Measurements from ENCODE around the gene CNNM4. TPM values are rescaled to one million over a fixed set of nuclear protein-coding genes. Genes with fewer than 3 reads are reported as not detected.

CNNM4 gene
- total and polyA plus RNA-seq, 4 donors: 2.3 to 8.1 (median 6.0) TPM

GRCh38 chr2:96753661-96754282, 6.9 kb upstream of the CNNM4 start:
- H3K27me3 ChIP-seq (ENCODE audit: control insufficient read depth in 1 of 2, insufficient read depth in 2 of 2, low read length in 1 of 2): no peaks in the 10 kb centered on the region
- H3K9me3 ChIP-seq (ENCODE audit: control insufficient read depth, low read length): no peaks in the 10 kb centered on the region
- no peak overlapping the region for H3K4me3 ChIP-seq (ENCODE audit: low read length in 2 of 2)
- no peak overlapping the region for H3K27ac ChIP-seq (ENCODE audit: low read depth in 1 of 2, low read length in 2 of 2)
- intact Hi-C loops (cut with DNase I): no loop called here
- H3K4me1 ChIP-seq (ENCODE audit: control insufficient read depth in 1 of 2, insufficient read depth in 2 of 2, low read length in 2 of 2): no peaks in the 10 kb centered on the region
- no peak for DNase-seq
- ATAC-seq (ENCODE audit: low FRiP score): no peak
- no peaks in the 10 kb centered on the region for H3K36me3 ChIP-seq (ENCODE audit: control insufficient read depth in 1 of 2, insufficient read depth in 2 of 2, low read length in 1 of 2)
- WGBS, 2 donors: 59 to 62% methylated on average over 7 of the region's 7 CpGs

- no peak for DNase-seq
- no peak for ATAC-seq (ENCODE audit: low FRiP score)
- Histone ChIP-seq H3K9me3 (ENCODE audit: control insufficient read depth, low read length) (no peaks in the 10 kb centered on the region), H3K4me1 (ENCODE audit: control insufficient read depth in 1 of 2, insufficient read depth in 2 of 2, low read length in 2 of 2) (no peaks in the 10 kb centered on the region), H3K36me3 (ENCODE audit: control insufficient read depth in 1 of 2, insufficient read depth in 2 of 2, low read length in 1 of 2) (no peaks in the 10 kb centered on the region), H3K27me3 (ENCODE audit: control insufficient read depth in 1 of 2, insufficient read depth in 2 of 2, low read length in 1 of 2) (no peaks in the 10 kb centered on the region), H3K27ac (ENCODE audit: low read depth in 1 of 2, low read length in 2 of 2) (no peak overlapping the region), H3K4me3 (ENCODE audit: low read length in 2 of 2) (no peak overlapping the region)
- intact Hi-C loops (cut with DNase I): no loop called here
Observed at GRCh38 chr2:96754317-96754716, 6.4 kb upstream of the CNNM4 start.

GRCh38 chr2:96756788-96757476, 3.8 kb upstream of the CNNM4 start:
- Histone ChIP-seq H3K4me3 (ENCODE audit: low read length in 2 of 2) (no peak overlapping the region), H3K9me3 (ENCODE audit: control insufficient read depth, low read length) (no peaks in the 10 kb centered on the region), H3K36me3 (ENCODE audit: control insufficient read depth in 1 of 2, insufficient read depth in 2 of 2, low read length in 1 of 2) (no peaks in the 10 kb centered on the region), H3K27me3 (ENCODE audit: control insufficient read depth in 1 of 2, insufficient read depth in 2 of 2, low read length in 1 of 2) (peaks cover 0 to 1% of the 10 kb centered on the region in 2 donors), H3K27ac (ENCODE audit: low read depth in 1 of 2, low read length in 2 of 2) (no peak overlapping the region), H3K4me1 (ENCODE audit: control insufficient read depth in 1 of 2, insufficient read depth in 2 of 2, low read length in 2 of 2) (no peaks in the 10 kb centered on the region)
- WGBS, 2 donors: 91 to 96% methylated on average over 5 of the region's 5 CpGs
- intact Hi-C loops (cut with DNase I): no loop called here
- no peak for ATAC-seq (ENCODE audit: low FRiP score)
- DNase-seq: no peak

GRCh38 chr2:96757477-96757860, 3.2 kb upstream of the CNNM4 start:
- Histone ChIP-seq H3K9me3 (ENCODE audit: control insufficient read depth, low read length) (no peaks in the 10 kb centered on the region), H3K27me3 (ENCODE audit: control insufficient read depth in 1 of 2, insufficient read depth in 2 of 2, low read length in 1 of 2) (peaks cover 0 to 1% of the 10 kb centered on the region in 2 donors), H3K36me3 (ENCODE audit: control insufficient read depth in 1 of 2, insufficient read depth in 2 of 2, low read length in 1 of 2) (no peaks in the 10 kb centered on the region), H3K4me1 (ENCODE audit: control insufficient read depth in 1 of 2, insufficient read depth in 2 of 2, low read length in 2 of 2) (peaks cover 0 to under 1% of the 10 kb centered on the region in 2 donors), H3K27ac (ENCODE audit: low read depth in 1 of 2, low read length in 2 of 2) (no peak overlapping the region), H3K4me3 (ENCODE audit: low read length in 2 of 2) (no peak overlapping the region)
- 93 to 95% methylated on average over 6 of the region's 6 CpGs for WGBS, 2 donors
- intact Hi-C loops (cut with DNase I): no loop called here
- ATAC-seq (ENCODE audit: low FRiP score) (no peak), DNase-seq (no peak)

GRCh38 chr2:96758987-96759386, 1.7 kb upstream of the CNNM4 start:
- Histone ChIP-seq H3K9me3 (ENCODE audit: control insufficient read depth, low read length) (no peaks in the 10 kb centered on the region), H3K27ac (ENCODE audit: low read depth in 1 of 2, low read length in 2 of 2) (no peak overlapping the region), H3K4me3 (ENCODE audit: low read length in 2 of 2) (no peak overlapping the region), H3K36me3 (ENCODE audit: control insufficient read depth in 1 of 2, insufficient read depth in 2 of 2, low read length in 1 of 2) (no peaks in the 10 kb centered on the region), H3K4me1 (ENCODE audit: control insufficient read depth in 1 of 2, insufficient read depth in 2 of 2, low read length in 2 of 2) (peaks cover 0 to 5% of the 10 kb centered on the region in 2 donors), H3K27me3 (ENCODE audit: control insufficient read depth in 1 of 2, insufficient read depth in 2 of 2, low read length in 1 of 2) (peaks cover 0 to 1% of the 10 kb centered on the region in 2 donors)
- 94 to 98% methylated on average over 3 of the region's 3 CpGs for WGBS, 2 donors
- intact Hi-C loops (cut with DNase I): no loop called here
- DNase-seq: no peak
- no peak for ATAC-seq (ENCODE audit: low FRiP score)

- intact Hi-C loops (cut with DNase I): no loop called here
- no peak for DNase-seq
- no peaks in the 10 kb centered on the region for H3K36me3 ChIP-seq (ENCODE audit: control insufficient read depth in 1 of 2, insufficient read depth in 2 of 2, low read length in 1 of 2)
- ATAC-seq (ENCODE audit: low FRiP score): no peak
- no peaks in the 10 kb centered on the region for H3K9me3 ChIP-seq (ENCODE audit: control insufficient read depth, low read length)
- no peak overlapping the region for H3K4me3 ChIP-seq (ENCODE audit: low read length in 2 of 2)
- H3K4me1 ChIP-seq (ENCODE audit: control insufficient read depth in 1 of 2, insufficient read depth in 2 of 2, low read length in 2 of 2): peaks cover 0 to 5% of the 10 kb centered on the region in 2 donors
- no peak overlapping the region for H3K27ac ChIP-seq (ENCODE audit: low read depth in 1 of 2, low read length in 2 of 2)
- peaks cover 0 to 1% of the 10 kb centered on the region in 2 donors for H3K27me3 ChIP-seq (ENCODE audit: control insufficient read depth in 1 of 2, insufficient read depth in 2 of 2, low read length in 1 of 2)
- 96 to 99% methylated on average over 4 of the region's 4 CpGs for WGBS, 2 donors
Observed at GRCh38 chr2:96759548-96759947, 1.2 kb upstream of the CNNM4 start.

GRCh38 chr2:96760986-96761832, 507 bp downstream of the CNNM4 start:
- H3K27me3 ChIP-seq (ENCODE audit: control insufficient read depth in 1 of 2, insufficient read depth in 2 of 2, low read length in 1 of 2): peaks cover 0 to 1% of the 10 kb centered on the region in 2 donors
- no peaks in the 10 kb centered on the region for H3K36me3 ChIP-seq (ENCODE audit: control insufficient read depth in 1 of 2, insufficient read depth in 2 of 2, low read length in 1 of 2)
- ATAC-seq (ENCODE audit: low FRiP score) (peak; percentile 37), DNase-seq (peak; percentile 70 to 82)
- no peaks in the 10 kb centered on the region for H3K9me3 ChIP-seq (ENCODE audit: control insufficient read depth, low read length)
- 24 to 32% methylated on average over 42 to 59 of the region's 59 CpGs for WGBS, 2 donors
- peak overlapping the region in 1 of 2 donors; percentile 22 for H3K27ac ChIP-seq (ENCODE audit: low read depth in 1 of 2, low read length in 2 of 2)
- intact Hi-C loops (cut with DNase I): loop anchor here (2.0 to 10.0 kb wide), 5 partner anchors 20 to 209 kb away; partner anchors contain the start of genes KANSL3 (in 2 of the 2) and LMAN2L (in 1 of the 2)
- peak overlapping the region; percentile 3 to 72 for H3K4me3 ChIP-seq (ENCODE audit: low read length in 2 of 2)
- peaks cover 0 to 5% of the 10 kb centered on the region in 2 donors for H3K4me1 ChIP-seq (ENCODE audit: control insufficient read depth in 1 of 2, insufficient read depth in 2 of 2, low read length in 2 of 2)

- H3K4me3 ChIP-seq (ENCODE audit: low read length in 2 of 2): peak overlapping the region; percentile 24 to 46
- no peak for DNase-seq
- intact Hi-C loops (cut with DNase I): loop anchor here (5.0 to 10.0 kb wide), 4 partner anchors 40 to 210 kb away; partner anchors contain the start of gene KANSL3 (in 2 of the 2)
- H3K27ac ChIP-seq (ENCODE audit: low read depth in 1 of 2, low read length in 2 of 2): peak overlapping the region in 1 of 2 donors; percentile 6
- peaks cover 0 to 1% of the 10 kb centered on the region in 2 donors for H3K27me3 ChIP-seq (ENCODE audit: control insufficient read depth in 1 of 2, insufficient read depth in 2 of 2, low read length in 1 of 2)
- no peaks in the 10 kb centered on the region for H3K9me3 ChIP-seq (ENCODE audit: control insufficient read depth, low read length)
- peaks cover 0 to 5% of the 10 kb centered on the region in 2 donors for H3K4me1 ChIP-seq (ENCODE audit: control insufficient read depth in 1 of 2, insufficient read depth in 2 of 2, low read length in 2 of 2)
- ATAC-seq (ENCODE audit: low FRiP score): no peak
- WGBS, 2 donors: 44 to 48% methylated on average over 15 of the region's 15 CpGs
- H3K36me3 ChIP-seq (ENCODE audit: control insufficient read depth in 1 of 2, insufficient read depth in 2 of 2, low read length in 1 of 2): no peaks in the 10 kb centered on the region
Observed at GRCh38 chr2:96762529-96763311, 2.0 kb downstream of the CNNM4 start.
